OCI-M2 (cell line): Measurements from ENCODE around the gene KCNC1.

Experiments
- DNase-seq: peaks from one replicate; lab custom pipeline; 2025; ENCODE audit not compliant: unreplicated experiment; lab: John Stamatoyannopoulos, UW

The KCNC1 gene

DNA sequence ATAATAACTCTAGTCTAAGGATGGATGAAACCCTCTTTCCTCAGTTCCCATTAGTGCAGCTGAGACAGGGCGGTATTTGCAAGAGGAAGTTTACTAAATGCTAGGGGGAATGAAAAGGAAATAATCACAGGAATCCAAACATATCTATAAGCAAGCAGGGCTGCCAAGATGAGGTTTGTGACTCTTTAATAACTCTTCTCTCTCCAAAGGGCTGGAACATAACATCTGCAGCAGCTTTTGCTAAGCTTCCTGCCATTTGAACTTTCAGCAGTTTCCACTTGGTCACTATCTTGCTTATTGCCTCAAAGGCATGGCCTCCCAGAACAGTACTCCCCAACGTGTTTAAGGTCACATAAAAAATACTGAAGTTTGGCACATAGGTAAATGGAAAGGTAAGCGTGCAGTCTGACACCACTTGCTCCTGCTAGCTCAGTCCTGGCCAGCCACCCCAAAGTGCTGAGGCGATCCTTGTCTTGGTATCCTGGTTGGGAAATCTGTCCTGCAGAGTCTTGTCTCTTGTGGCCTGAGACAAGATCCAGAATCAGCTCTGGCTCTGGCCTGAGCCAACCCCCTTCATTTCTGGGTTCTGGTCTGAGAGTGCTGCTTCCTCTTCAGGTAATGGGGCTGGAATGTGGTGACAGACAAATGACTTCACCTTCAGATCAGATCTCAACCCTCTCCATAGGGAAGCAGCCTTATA, 81.8 kb downstream of the KCNC1 start:
- no peak for DNase-seq

DNA sequence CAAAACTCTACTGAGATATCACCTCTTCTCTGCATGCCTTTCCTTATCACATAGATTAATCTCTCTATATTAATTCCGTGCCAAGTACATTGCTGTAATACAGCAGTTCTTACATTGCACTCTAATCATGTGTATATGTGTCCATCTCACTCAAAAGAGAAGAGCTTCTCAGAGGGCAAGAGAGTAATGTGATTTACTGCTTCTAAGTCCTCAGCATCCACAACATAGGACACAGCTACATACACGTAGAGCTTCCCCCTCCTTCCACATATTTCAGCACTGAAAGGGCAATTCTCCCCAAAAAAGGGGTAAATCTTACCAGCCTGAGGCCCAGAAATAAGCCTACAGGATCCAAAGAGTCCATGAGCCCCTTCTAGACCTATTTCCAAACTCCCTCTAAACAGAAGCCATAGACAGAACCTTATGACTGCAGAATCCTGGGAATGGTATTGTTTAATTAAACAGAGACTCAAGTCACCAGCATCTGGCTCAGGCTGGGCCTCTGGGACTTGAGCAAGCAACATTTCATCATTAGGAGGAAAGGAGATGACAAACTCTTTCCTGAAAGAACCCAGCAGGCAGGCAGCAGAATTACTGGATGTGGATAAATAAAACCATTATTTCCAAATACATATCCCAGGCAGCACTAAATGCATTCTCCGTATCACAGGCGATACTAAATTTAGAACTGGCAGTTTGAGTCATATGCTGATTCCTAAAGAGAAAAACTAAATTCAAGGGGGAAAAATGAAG, 87.2 kb downstream of the KCNC1 start:
- DNase-seq = no peak

DNA sequence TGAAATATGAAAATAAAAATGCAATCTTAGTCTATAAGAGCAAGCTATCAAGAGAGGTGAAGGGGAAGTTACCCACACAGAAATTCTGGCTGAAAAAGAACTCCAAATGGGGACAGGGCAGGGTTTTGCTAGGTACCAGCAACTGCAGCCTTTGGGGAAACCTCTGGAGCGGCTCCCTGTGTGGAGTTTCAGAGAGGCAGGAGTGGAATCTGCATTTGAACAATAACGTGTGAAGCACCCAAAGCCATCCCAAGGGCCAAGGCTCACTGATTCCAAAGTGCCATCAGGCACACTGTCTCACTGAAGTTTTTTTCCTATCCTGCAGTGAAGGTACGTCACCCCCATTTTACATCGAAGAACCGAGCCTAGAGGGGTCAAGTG, 87.8 kb downstream of the KCNC1 start:
- no peak for DNase-seq

DNA sequence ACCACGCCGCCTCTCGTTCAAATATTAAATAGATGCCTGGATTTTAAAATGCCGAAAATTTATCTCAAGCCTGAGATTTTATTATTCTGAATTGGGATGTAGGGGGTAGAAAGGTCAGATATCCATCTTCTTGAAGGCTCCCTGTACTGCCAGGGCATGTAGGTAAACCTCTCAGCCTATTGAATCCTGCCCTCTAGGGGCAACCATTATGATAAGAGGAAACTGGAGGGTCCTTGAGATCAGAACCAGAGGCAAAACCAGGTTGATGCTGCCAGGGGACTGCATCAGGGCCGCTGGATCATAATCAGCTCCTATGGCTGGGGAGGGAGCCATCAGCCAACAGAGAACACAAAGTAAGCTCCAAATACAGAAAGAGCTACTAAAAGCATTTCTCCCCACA, 92.4 kb downstream of the KCNC1 start:
- no peak for DNase-seq

DNA sequence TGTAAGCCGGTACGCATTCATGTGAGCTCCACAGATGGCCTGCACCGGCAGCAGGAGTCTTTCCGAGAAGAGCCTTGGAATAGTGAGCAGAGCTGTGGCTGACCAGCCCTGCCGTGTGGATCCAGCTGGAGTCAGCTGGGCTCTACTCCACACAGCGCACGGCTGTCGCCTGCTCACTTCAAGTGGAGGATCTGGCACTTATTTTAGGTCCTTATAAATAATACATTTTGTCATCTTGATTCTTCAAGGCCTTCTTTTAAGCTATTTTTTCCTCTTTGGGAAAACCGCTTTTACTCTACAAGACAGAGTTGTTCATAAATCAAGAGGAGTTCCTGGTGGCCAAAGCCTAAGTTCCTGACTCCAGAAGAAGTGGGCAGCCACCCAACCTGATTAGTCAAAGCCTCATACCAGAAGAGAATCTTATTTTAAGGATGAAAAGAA, 93.8 kb downstream of the KCNC1 start:
- no peak for DNase-seq

DNA sequence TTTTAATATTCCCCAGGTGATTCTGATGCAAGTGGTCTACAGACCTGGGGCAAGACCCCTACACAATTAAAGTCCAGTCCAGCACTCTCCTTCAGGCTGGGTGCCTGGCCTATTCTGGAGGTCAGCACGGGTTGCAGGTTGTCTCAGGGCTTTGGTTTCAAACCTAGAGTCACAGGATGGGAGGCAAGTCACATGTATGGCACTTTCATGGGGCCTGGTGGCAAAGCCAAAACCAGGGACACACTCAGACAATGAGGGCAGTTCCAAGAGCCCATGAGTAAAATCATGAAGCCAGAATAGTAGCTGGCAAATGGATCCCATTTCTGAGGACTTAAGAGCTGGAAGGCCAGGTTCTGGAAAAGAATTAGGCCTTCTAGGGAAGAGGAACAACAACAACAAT, 96.6 kb downstream of the KCNC1 start:
- no peak for DNase-seq

DNA sequence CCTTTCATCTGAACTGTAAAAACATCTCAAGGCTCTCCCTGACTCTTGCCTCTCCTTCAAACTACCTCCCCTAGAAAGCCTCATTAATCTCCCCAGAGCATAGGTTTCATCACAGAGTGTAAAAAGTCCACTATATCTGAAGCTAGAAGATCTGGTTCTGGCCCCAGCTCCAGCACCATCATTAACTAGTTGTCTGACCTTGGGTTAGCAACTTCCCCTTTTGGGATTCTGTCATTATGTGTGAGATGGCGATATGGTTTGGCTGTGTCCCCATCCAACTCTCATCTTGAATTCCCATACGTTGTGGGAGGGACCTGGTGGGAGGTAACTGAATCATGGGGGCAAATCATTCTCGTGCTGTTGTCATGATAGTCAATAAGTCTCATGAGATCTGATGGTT, 97.3 kb downstream of the KCNC1 start:
- DNase-seq = no peak
